NCI-H526 treated with DMSO at 0.1 percent for 48 hours (cell line): ENCODE measurements around the gene BTN1A1.
"Not testable (repeated sequence)": the region's sequence is repeated elsewhere in the genome, so short reads cannot be mapped to it uniquely, and the experiment has no call there.

ENCODE experiments used
- DNase-seq: peaks from one replicate; lab custom pipeline; 2025; lab: John Stamatoyannopoulos, UW

The BTN1A1 gene

GRCh38 chr6:26476896-26477295 lies 23.2 kb upstream of the BTN1A1 start:
- DNase-seq, result no peak

GRCh38 chr6:26477426-26477825 lies 22.7 kb upstream of the BTN1A1 start:
- no peak for DNase-seq

GRCh38 chr6:26478100-26478984 lies 21.8 kb upstream of the BTN1A1 start:
- no peak for DNase-seq

GRCh38 chr6:26478985-26479278 lies 21.2 kb upstream of the BTN1A1 start:
- no peak for DNase-seq

- no peak for DNase-seq
These were observed 17.8 kb upstream of the BTN1A1 start for GRCh38 chr6:26482338-26482737.

- DNase-seq, result no peak
These were observed 16.4 kb upstream of the BTN1A1 start for GRCh38 chr6:26483727-26484126.

GRCh38 chr6:26484161-26484560 lies 15.9 kb upstream of the BTN1A1 start:
- no peak for DNase-seq

GRCh38 chr6:26485112-26485780 lies 14.9 kb upstream of the BTN1A1 start:
- no peak for DNase-seq

GRCh38 chr6:26486358-26486757 lies 13.7 kb upstream of the BTN1A1 start:
- no peak for DNase-seq

- DNase-seq, result no peak
These were observed 12.6 kb upstream of the BTN1A1 start for GRCh38 chr6:26487466-26487865.

- DNase-seq, result no peak
These were observed 9.8 kb upstream of the BTN1A1 start for GRCh38 chr6:26489996-26490964.

GRCh38 chr6:26491604-26492003 lies 8.5 kb upstream of the BTN1A1 start:
- no peak for DNase-seq

GRCh38 chr6:26493258-26493657 lies 6.8 kb upstream of the BTN1A1 start:
- no peak for DNase-seq

- no peak for DNase-seq
These were observed 6.0 kb upstream of the BTN1A1 start for GRCh38 chr6:26494117-26494516.

GRCh38 chr6:26495281-26495680 lies 4.8 kb upstream of the BTN1A1 start:
- DNase-seq, result no peak

- no peak for DNase-seq
These were observed 2.5 kb upstream of the BTN1A1 start for GRCh38 chr6:26497610-26498009.

- DNase-seq, result peak; percentile 16
These were observed 1.4 kb downstream of the BTN1A1 start for GRCh38 chr6:26501482-26501986.

GRCh38 chr6:26502165-26502564 lies 2.1 kb downstream of the BTN1A1 start:
- DNase-seq, result peak; percentile 77

GRCh38 chr6:26502626-26503025 lies 2.5 kb downstream of the BTN1A1 start:
- no peak for DNase-seq

GRCh38 chr6:26507658-26508057 lies 7.6 kb downstream of the BTN1A1 start:
- no peak for DNase-seq

- DNase-seq, result not testable (repeated sequence)
These were observed 10.9 kb downstream of the BTN1A1 start for GRCh38 chr6:26511033-26511432.

GRCh38 chr6:26514984-26515383 lies 14.9 kb downstream of the BTN1A1 start:
- DNase-seq, result no peak
